HG03097 (cell line): ENCODE results near the gene COX6A2.
"Not testable (repeated sequence)": the region's sequence is repeated elsewhere in the genome, so short reads cannot be mapped to it uniquely, and the experiment has no call there.

ENCODE experiments used
- ATAC-seq: cut with Tn5 transposase; IDR thresholded peaks from one replicate; pipeline ENCODE4 v1.9.1; 2021; ENCODE audit not compliant: unreplicated experiment, low FRiP score

Gene COX6A2

GRCh38 chr16:31439023-31439422, 10.9 kb upstream of the COX6A2 start:
- ATAC-seq, result not testable (repeated sequence)

- no peak for ATAC-seq
These were observed 10.3 kb upstream of the COX6A2 start for GRCh38 chr16:31438414-31438813.

GRCh38 chr16:31436221-31437045, 8.3 kb upstream of the COX6A2 start:
- no peak for ATAC-seq

GRCh38 chr16:31435341-31436220, 7.4 kb upstream of the COX6A2 start:
- ATAC-seq, result no peak

- no peak for ATAC-seq
These were observed 2.4 kb upstream of the COX6A2 start for GRCh38 chr16:31430380-31431052.

GRCh38 chr16:31429796-31430195, 1.6 kb upstream of the COX6A2 start:
- ATAC-seq, result no peak

GRCh38 chr16:31429314-31429713, 1.2 kb upstream of the COX6A2 start:
- ATAC-seq, result no peak

GRCh38 chr16:31428638-31429247, 583 bp upstream of the COX6A2 start:
- ATAC-seq, result no peak

- no peak for ATAC-seq
These were observed 500 bp downstream of the COX6A2 start for GRCh38 chr16:31427441-31428278.

- ATAC-seq, result no peak
These were observed 4.4 kb downstream of the COX6A2 start for GRCh38 chr16:31423801-31424200.

GRCh38 chr16:31423241-31423640, 4.9 kb downstream of the COX6A2 start:
- ATAC-seq, result no peak

- no peak for ATAC-seq
These were observed 6.6 kb downstream of the COX6A2 start for GRCh38 chr16:31421587-31421986.

GRCh38 chr16:31420037-31420436, 8.1 kb downstream of the COX6A2 start:
- ATAC-seq, result no peak

GRCh38 chr16:31417916-31418315, 10.2 kb downstream of the COX6A2 start:
- ATAC-seq, result no peak

- ATAC-seq, result not testable (repeated sequence)
These were observed 11.1 kb downstream of the COX6A2 start for GRCh38 chr16:31417036-31417435.

- ATAC-seq, result no peak
These were observed 11.8 kb downstream of the COX6A2 start for GRCh38 chr16:31416371-31416770.

GRCh38 chr16:31414706-31415105, 13.5 kb downstream of the COX6A2 start:
- no peak for ATAC-seq

- no peak for ATAC-seq
These were observed 14.2 kb downstream of the COX6A2 start for GRCh38 chr16:31413943-31414342.

- no peak for ATAC-seq
These were observed 14.8 kb downstream of the COX6A2 start for GRCh38 chr16:31413381-31413780.

- no peak for ATAC-seq
These were observed 15.4 kb downstream of the COX6A2 start for GRCh38 chr16:31412750-31413149.
